ENCODE data around the gene OTULINL.

Gene OTULINL

GRCh38 chr5:14607104-14607503 lies 25.5 kb downstream of the OTULINL start:
- no peak overlapping the region for H3K4me2 ChIP-seq (ENCODE audit: low read length)
- H3K4me3 ChIP-seq (ENCODE audit: low read length): no peak overlapping the region
- H3K4me1 ChIP-seq (ENCODE audit: control insufficient read depth, insufficient read depth, low read length): no peaks in the 10 kb centered on the region
- no peak overlapping the region for H3K9ac ChIP-seq (ENCODE audit: low read depth, low read length)
- H3K27me3 ChIP-seq (ENCODE audit: control insufficient read depth, insufficient read depth, low read length): peaks cover 37% of the 10 kb centered on the region
- H3K36me3 ChIP-seq (ENCODE audit: insufficient read depth, low read length): no peaks in the 10 kb centered on the region
- no peaks in the 10 kb centered on the region for H3K9me3 ChIP-seq (replicated peaks; ENCODE audit: low read length)

- Histone ChIP-seq H3K4me2 (ENCODE audit: low read length) (no peak overlapping the region), H3K9ac (ENCODE audit: low read depth, low read length) (no peak overlapping the region), H3K27me3 (ENCODE audit: control insufficient read depth, insufficient read depth, low read length) (peaks cover 30% of the 10 kb centered on the region), H3K9me3 (replicated peaks; ENCODE audit: low read length) (no peaks in the 10 kb centered on the region), H3K36me3 (ENCODE audit: insufficient read depth, low read length) (no peaks in the 10 kb centered on the region), H3K4me3 (ENCODE audit: low read length) (no peak overlapping the region), H3K4me1 (ENCODE audit: control insufficient read depth, insufficient read depth, low read length) (no peaks in the 10 kb centered on the region)
Observed at GRCh38 chr5:14608169-14608568, 26.6 kb downstream of the OTULINL start.

- no peak overlapping the region for H3K9ac ChIP-seq (ENCODE audit: low read depth, low read length)
- no peak overlapping the region for H3K4me3 ChIP-seq (ENCODE audit: low read length)
- H3K4me2 ChIP-seq (ENCODE audit: low read length): no peak overlapping the region
- no peaks in the 10 kb centered on the region for H3K9me3 ChIP-seq (replicated peaks; ENCODE audit: low read length)
- no peaks in the 10 kb centered on the region for H3K36me3 ChIP-seq (ENCODE audit: insufficient read depth, low read length)
- no peaks in the 10 kb centered on the region for H3K4me1 ChIP-seq (ENCODE audit: control insufficient read depth, insufficient read depth, low read length)
- peaks cover 41% of the 10 kb centered on the region for H3K27me3 ChIP-seq (ENCODE audit: control insufficient read depth, insufficient read depth, low read length)
Observed at GRCh38 chr5:14611737-14612136, 30.1 kb downstream of the OTULINL start.

GRCh38 chr5:14614490-14614889 lies 32.9 kb downstream of the OTULINL start:
- H3K27me3 ChIP-seq (ENCODE audit: control insufficient read depth, insufficient read depth, low read length): peaks cover 33% of the 10 kb centered on the region
- H3K36me3 ChIP-seq (ENCODE audit: insufficient read depth, low read length): no peaks in the 10 kb centered on the region
- H3K4me2 ChIP-seq (ENCODE audit: low read length): no peak overlapping the region

GRCh38 chr5:14615365-14615764 lies 33.8 kb downstream of the OTULINL start:
- H3K27me3 ChIP-seq (ENCODE audit: control insufficient read depth, insufficient read depth, low read length): peaks cover 39% of the 10 kb centered on the region
- no peak overlapping the region for H3K4me2 ChIP-seq (ENCODE audit: low read length)
- no peaks in the 10 kb centered on the region for H3K36me3 ChIP-seq (ENCODE audit: insufficient read depth, low read length)
- no peak overlapping the region for H3K4me3 ChIP-seq (ENCODE audit: low read length)
- no peaks in the 10 kb centered on the region for H3K4me1 ChIP-seq (ENCODE audit: control insufficient read depth, insufficient read depth, low read length)
- no peak overlapping the region for H3K9ac ChIP-seq (ENCODE audit: low read depth, low read length)
- no peaks in the 10 kb centered on the region for H3K9me3 ChIP-seq (replicated peaks; ENCODE audit: low read length)

More at GRCh38 chr5:14614490-14614889, 32.9 kb downstream of the OTULINL start:
- H3K4me3 ChIP-seq (ENCODE audit: low read length): no peak overlapping the region
- H3K9me3 ChIP-seq (replicated peaks; ENCODE audit: low read length): no peaks in the 10 kb centered on the region
- H3K4me1 ChIP-seq (ENCODE audit: control insufficient read depth, insufficient read depth, low read length): no peaks in the 10 kb centered on the region
- no peak overlapping the region for H3K9ac ChIP-seq (ENCODE audit: low read depth, low read length)

- no peaks in the 10 kb centered on the region for H3K9me3 ChIP-seq (replicated peaks; ENCODE audit: low read length)
- H3K36me3 ChIP-seq (ENCODE audit: insufficient read depth, low read length): no peaks in the 10 kb centered on the region
- H3K4me2 ChIP-seq (ENCODE audit: low read length): no peak overlapping the region
- no peaks in the 10 kb centered on the region for H3K4me1 ChIP-seq (ENCODE audit: control insufficient read depth, insufficient read depth, low read length)
- H3K27me3 ChIP-seq (ENCODE audit: control insufficient read depth, insufficient read depth, low read length): peaks cover 44% of the 10 kb centered on the region
- H3K9ac ChIP-seq (ENCODE audit: low read depth, low read length): no peak overlapping the region
- H3K4me3 ChIP-seq (ENCODE audit: low read length): no peak overlapping the region
Observed at GRCh38 chr5:14617441-14617840, 35.8 kb downstream of the OTULINL start.

- peaks cover 21% of the 10 kb centered on the region for H3K27me3 ChIP-seq (ENCODE audit: control insufficient read depth, insufficient read depth, low read length)
- H3K36me3 ChIP-seq (ENCODE audit: insufficient read depth, low read length): no peaks in the 10 kb centered on the region
- H3K4me1 ChIP-seq (ENCODE audit: control insufficient read depth, insufficient read depth, low read length): no peaks in the 10 kb centered on the region
- H3K9ac ChIP-seq (ENCODE audit: low read depth, low read length): no peak overlapping the region
- H3K4me3 ChIP-seq (ENCODE audit: low read length): no peak overlapping the region
- H3K9me3 ChIP-seq (replicated peaks; ENCODE audit: low read length): no peaks in the 10 kb centered on the region
- H3K4me2 ChIP-seq (ENCODE audit: low read length): no peak overlapping the region
Observed at GRCh38 chr5:14627270-14627669, 45.7 kb downstream of the OTULINL start.

GRCh38 chr5:14628346-14628745 lies 46.8 kb downstream of the OTULINL start:
- Histone ChIP-seq H3K27me3 (ENCODE audit: control insufficient read depth, insufficient read depth, low read length) (peaks cover 21% of the 10 kb centered on the region), H3K9me3 (replicated peaks; ENCODE audit: low read length) (no peaks in the 10 kb centered on the region), H3K4me1 (ENCODE audit: control insufficient read depth, insufficient read depth, low read length) (no peaks in the 10 kb centered on the region), H3K4me3 (ENCODE audit: low read length) (no peak overlapping the region), H3K36me3 (ENCODE audit: insufficient read depth, low read length) (no peaks in the 10 kb centered on the region), H3K9ac (ENCODE audit: low read depth, low read length) (no peak overlapping the region), H3K4me2 (ENCODE audit: low read length) (no peak overlapping the region)

GRCh38 chr5:14630671-14631070 lies 49.1 kb downstream of the OTULINL start:
- H3K27me3 ChIP-seq (ENCODE audit: control insufficient read depth, insufficient read depth, low read length): peaks cover 11% of the 10 kb centered on the region
- H3K9me3 ChIP-seq (replicated peaks; ENCODE audit: low read length): no peaks in the 10 kb centered on the region

GRCh38 chr5:14635656-14636055 lies 54.1 kb downstream of the OTULINL start:
- H3K9me3 ChIP-seq (replicated peaks; ENCODE audit: low read length): no peaks in the 10 kb centered on the region
- no peak overlapping the region for H3K9ac ChIP-seq (ENCODE audit: low read depth, low read length)
- H3K4me3 ChIP-seq (ENCODE audit: low read length): no peak overlapping the region

More at GRCh38 chr5:14630671-14631070, 49.1 kb downstream of the OTULINL start:
- no peak overlapping the region for H3K4me2 ChIP-seq (ENCODE audit: low read length)
- no peak overlapping the region for H3K9ac ChIP-seq (ENCODE audit: low read depth, low read length)
- H3K4me3 ChIP-seq (ENCODE audit: low read length): no peak overlapping the region
- H3K4me1 ChIP-seq (ENCODE audit: control insufficient read depth, insufficient read depth, low read length): no peaks in the 10 kb centered on the region
- H3K36me3 ChIP-seq (ENCODE audit: insufficient read depth, low read length): no peaks in the 10 kb centered on the region

GRCh38 chr5:14640765-14641164 lies 59.2 kb downstream of the OTULINL start:
- Histone ChIP-seq H3K4me3 (ENCODE audit: low read length) (no peak overlapping the region), H3K4me1 (ENCODE audit: control insufficient read depth, insufficient read depth, low read length) (no peaks in the 10 kb centered on the region), H3K9me3 (replicated peaks; ENCODE audit: low read length) (no peaks in the 10 kb centered on the region), H3K27me3 (ENCODE audit: control insufficient read depth, insufficient read depth, low read length) (peaks cover 66% of the 10 kb centered on the region), H3K9ac (ENCODE audit: low read depth, low read length) (no peak overlapping the region), H3K4me2 (ENCODE audit: low read length) (no peak overlapping the region), H3K36me3 (ENCODE audit: insufficient read depth, low read length) (no peaks in the 10 kb centered on the region)

More at GRCh38 chr5:14635656-14636055, 54.1 kb downstream of the OTULINL start:
- peaks cover 47% of the 10 kb centered on the region for H3K27me3 ChIP-seq (ENCODE audit: control insufficient read depth, insufficient read depth, low read length)
- H3K4me1 ChIP-seq (ENCODE audit: control insufficient read depth, insufficient read depth, low read length): no peaks in the 10 kb centered on the region
- no peak overlapping the region for H3K4me2 ChIP-seq (ENCODE audit: low read length)
- no peaks in the 10 kb centered on the region for H3K36me3 ChIP-seq (ENCODE audit: insufficient read depth, low read length)

GRCh38 chr5:14644623-14645237 lies 63.1 kb downstream of the OTULINL start:
- Histone ChIP-seq H3K4me3 (ENCODE audit: low read length) (no peak overlapping the region), H3K27me3 (ENCODE audit: control insufficient read depth, insufficient read depth, low read length) (peaks cover 49% of the 10 kb centered on the region), H3K4me2 (ENCODE audit: low read length) (no peak overlapping the region), H3K36me3 (ENCODE audit: insufficient read depth, low read length) (no peaks in the 10 kb centered on the region), H3K9me3 (replicated peaks; ENCODE audit: low read length) (no peaks in the 10 kb centered on the region), H3K9ac (ENCODE audit: low read depth, low read length) (no peak overlapping the region), H3K4me1 (ENCODE audit: control insufficient read depth, insufficient read depth, low read length) (peaks cover 3% of the 10 kb centered on the region)
